Naive B cell (primary cell): ENCODE results near the gene ALMS1. TPM values are rescaled to one million over a fixed set of nuclear protein-coding genes. Genes with fewer than 3 reads are reported as not detected.
"Not testable (repeated sequence)": the region's sequence is repeated elsewhere in the genome, so short reads cannot be mapped to it uniquely, and the experiment has no call there.

ENCODE experiments used
- ATAC-seq, 2 donors: fragments of 150-1000 bp; cut with Tn5 transposase; 2 replicates each; pipeline ENCODE4 v1.10.0; 2021; ENCODE audit warnings: low read depth in 2 of 2, mild to moderate bottlenecking in 2 of 2, moderate library complexity in 2 of 2
- DNase-seq: peaks from one replicate; pipeline ENCODE4 v3.0.0; 2022
- H3K27ac Mint-ChIP-seq, 6 donors: one replicate each; pipeline ENCODE4 v1.8.0; 2020 to 2022; ENCODE audit warnings: mild to moderate bottlenecking in 6 of 6, mixed read lengths in 6 of 6, moderate library complexity in 5 of 6, inconsistent platforms in 2 of 6
- H3K27me3 Mint-ChIP-seq, 3 donors: one replicate each; pipeline ENCODE4 v1.8.0; 2021 to 2022; ENCODE audit warnings: mixed read lengths in 3 of 3, mild to moderate bottlenecking in 1 of 3
- H3K36me3 Mint-ChIP-seq, 2 donors: one replicate each; pipeline ENCODE4 v1.8.0; 2020 to 2022; ENCODE audit warnings: mixed read lengths in 2 of 2, inconsistent platforms in 1 of 2, mild to moderate bottlenecking in 1 of 2
- H3K4me1 Mint-ChIP-seq, 3 donors: one replicate each; pipeline ENCODE4 v1.8.0; 2020 to 2022; ENCODE audit warnings: mixed read lengths in 3 of 3, inconsistent platforms in 1 of 3, mild to moderate bottlenecking in 1 of 3, moderate library complexity in 1 of 3
- H3K4me3 Mint-ChIP-seq, 8 donors: one replicate each; pipeline ENCODE4 v1.8.0; 2020 to 2022; ENCODE audit warnings: mild to moderate bottlenecking in 8 of 8, mixed read lengths in 8 of 8, moderate library complexity in 8 of 8, inconsistent platforms in 2 of 8
- H3K9me3 Mint-ChIP-seq, 7 donors: one replicate each; pipeline ENCODE4 v1.8.0; 2020 to 2022; ENCODE audit warnings: mixed read lengths in 7 of 7, mild to moderate bottlenecking in 5 of 7, inconsistent platforms in 2 of 7, moderate library complexity in 1 of 7
- polyA plus RNA-seq, 6 donors: library from polyadenylated mRNA; unstranded; fragments of 300-500 nt; fragmentation: Illumina TruSeq; gene quantifications; one replicate each; pipeline ENCODE4 v1.2.3, GENCODE V29; 2021; ENCODE audit warnings: low read depth in 6 of 6

The ALMS1 gene
- polyA plus RNA-seq, 6 donors from 2014 or later: 1.1 to 3.9 (median 2.2) TPM; not detected in 1

- no peak for DNase-seq
- Mint-ChIP-seq H3K4me3 (peak overlapping the region in 1 of 8 donors; percentile 48), H3K36me3 (peaks cover 5 to 12% of the 10 kb centered on the region in 2 donors), H3K9me3 (no peaks in the 10 kb centered on the region), H3K27ac (peak overlapping the region in 1 of 6 donors; percentile 59), H3K27me3 (no peaks in the 10 kb centered on the region), H3K4me1 (peaks cover 0 to 17% (median 0%) of the 10 kb centered on the region in 3 donors)
- no peak for ATAC-seq
Observed at GRCh38 chr2:73415906-73416305, 30.3 kb downstream of the ALMS1 start.

- ATAC-seq (no peak), DNase-seq (no peak)
- Mint-ChIP-seq H3K27me3 (no peaks in the 10 kb centered on the region), H3K9me3 (no peaks in the 10 kb centered on the region), H3K4me3 (no peak overlapping the region), H3K36me3 (no peaks in the 10 kb centered on the region), H3K27ac (peak overlapping the region in 1 of 6 donors; percentile 31), H3K4me1 (peaks cover 0 to 12% (median 0%) of the 10 kb centered on the region in 3 donors)
Observed at GRCh38 chr2:73418343-73418742, 32.7 kb downstream of the ALMS1 start.

DNA sequence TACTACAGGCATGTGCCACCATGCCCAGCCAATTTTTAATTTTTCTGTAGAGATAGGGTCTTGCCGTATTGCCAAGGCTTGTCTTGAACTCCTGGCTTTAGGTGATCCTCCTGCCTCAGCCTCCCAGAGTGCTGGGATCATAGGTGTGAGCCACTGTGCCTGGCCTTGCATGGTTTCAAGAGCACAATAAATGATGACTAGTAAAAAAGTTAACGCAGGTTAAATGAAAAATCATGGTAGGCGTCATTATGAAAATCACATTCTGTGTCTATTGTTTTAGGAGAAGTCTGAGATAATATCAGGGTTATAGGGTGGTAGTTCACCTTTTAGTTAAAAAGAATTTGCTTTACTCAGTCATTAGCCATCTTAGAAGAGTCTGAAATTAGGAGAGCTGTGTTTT, 38.3 kb downstream of the ALMS1 start:
- H3K4me3 Mint-ChIP-seq: no peak overlapping the region
- H3K36me3 Mint-ChIP-seq: peaks cover 7 to 20% of the 10 kb centered on the region in 2 donors
- no peaks in the 10 kb centered on the region for H3K27me3 Mint-ChIP-seq
- peak overlapping the region in 1 of 6 donors; percentile 47 for H3K27ac Mint-ChIP-seq
- H3K4me1 Mint-ChIP-seq: no peaks in the 10 kb centered on the region
- ATAC-seq (no peak), DNase-seq (no peak)
- H3K9me3 Mint-ChIP-seq: no peaks in the 10 kb centered on the region

- ATAC-seq (no peak), DNase-seq (no peak)
- Mint-ChIP-seq H3K36me3 (peaks cover 7 to 24% of the 10 kb centered on the region in 2 donors), H3K9me3 (no peaks in the 10 kb centered on the region), H3K27ac (no peak overlapping the region), H3K4me3 (no peak overlapping the region), H3K4me1 (no peaks in the 10 kb centered on the region), H3K27me3 (no peaks in the 10 kb centered on the region)
Observed at GRCh38 chr2:73426176-73426575, 40.5 kb downstream of the ALMS1 start.

DNA sequence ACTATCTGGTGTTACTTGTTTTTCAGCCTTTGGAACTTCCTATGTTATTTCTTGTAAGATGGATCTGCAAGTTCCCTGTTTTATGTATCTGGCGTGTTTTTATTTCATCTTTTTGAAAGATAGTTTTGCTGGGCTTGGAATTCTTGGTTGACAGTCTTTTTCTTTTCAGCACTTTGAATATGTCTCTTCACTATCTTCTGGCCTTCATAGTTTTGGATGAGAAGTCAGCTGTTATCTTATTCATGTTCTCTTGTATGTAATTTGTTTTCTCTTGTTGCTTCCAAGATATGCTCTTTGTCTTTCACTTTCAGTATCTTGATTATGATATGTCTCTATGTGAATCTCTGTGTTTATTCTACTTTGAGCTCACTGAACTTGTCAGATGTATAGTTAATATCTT, 50.4 kb downstream of the ALMS1 start:
- no peak overlapping the region for H3K4me3 Mint-ChIP-seq
- H3K36me3 Mint-ChIP-seq: peaks cover 7 to 8% of the 10 kb centered on the region in 2 donors
- H3K9me3 Mint-ChIP-seq: peaks cover 0 to 3% (median 0%) of the 10 kb centered on the region in 7 donors
- no peaks in the 10 kb centered on the region for H3K4me1 Mint-ChIP-seq
- no peak overlapping the region for H3K27ac Mint-ChIP-seq
- ATAC-seq: no peak
- DNase-seq: no peak
- H3K27me3 Mint-ChIP-seq: no peaks in the 10 kb centered on the region

DNA sequence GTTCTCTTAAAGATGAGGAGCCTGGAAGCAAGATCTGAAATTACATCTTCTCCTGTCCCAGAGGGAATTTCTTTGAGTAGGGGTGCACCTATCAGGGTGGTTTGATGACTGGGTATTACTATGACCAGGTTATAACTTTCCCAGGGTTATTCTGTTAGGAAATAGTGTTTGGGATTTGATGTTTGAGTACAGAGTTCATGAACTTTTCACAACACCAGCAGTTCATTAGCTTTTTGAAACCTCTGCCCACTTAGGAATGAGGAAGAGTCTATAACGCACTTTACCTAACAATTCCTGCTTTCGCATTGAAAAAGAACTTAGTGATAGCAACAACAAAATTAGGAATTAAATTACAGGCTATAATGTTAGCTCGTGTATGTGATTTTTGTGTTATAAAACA, 58.6 kb downstream of the ALMS1 start:
- H3K4me3 Mint-ChIP-seq: no peak overlapping the region
- H3K9me3 Mint-ChIP-seq: peaks cover 0 to 3% (median 0%) of the 10 kb centered on the region in 7 donors
- H3K4me1 Mint-ChIP-seq: no peaks in the 10 kb centered on the region
- ATAC-seq (no peak), DNase-seq (no peak)
- no peak overlapping the region for H3K27ac Mint-ChIP-seq
- H3K27me3 Mint-ChIP-seq: no peaks in the 10 kb centered on the region
- peaks cover 7 to 31% of the 10 kb centered on the region in 2 donors for H3K36me3 Mint-ChIP-seq

DNA sequence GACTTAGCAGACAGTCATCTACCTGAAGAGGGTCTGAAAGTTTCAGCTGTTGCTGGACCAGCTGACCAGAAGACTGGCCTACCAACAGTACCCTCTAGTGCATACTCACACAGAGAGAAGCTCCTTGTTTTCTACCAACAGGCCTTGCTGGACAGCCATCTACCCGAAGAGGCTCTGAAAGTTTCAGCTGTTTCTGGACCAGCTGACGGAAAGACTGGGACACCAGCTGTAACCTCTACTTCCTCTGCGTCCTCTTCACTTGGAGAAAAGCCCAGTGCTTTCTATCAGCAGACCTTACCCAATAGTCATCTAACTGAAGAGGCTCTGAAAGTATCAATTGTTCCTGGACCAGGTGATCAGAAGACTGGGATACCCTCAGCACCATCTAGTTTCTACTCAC, 63.2 kb downstream of the ALMS1 start:
- no peaks in the 10 kb centered on the region for H3K9me3 Mint-ChIP-seq
- no peak for ATAC-seq
- no peak for DNase-seq
- H3K27ac Mint-ChIP-seq: no peak overlapping the region
- no peaks in the 10 kb centered on the region for H3K27me3 Mint-ChIP-seq
- peaks cover 0 to 21% of the 10 kb centered on the region in 2 donors for H3K36me3 Mint-ChIP-seq
- H3K4me1 Mint-ChIP-seq: peaks cover 0 to 12% (median 0%) of the 10 kb centered on the region in 3 donors
- no peak overlapping the region for H3K4me3 Mint-ChIP-seq

- H3K4me1 Mint-ChIP-seq: peaks cover 0 to 12% (median 0%) of the 10 kb centered on the region in 3 donors
- H3K27me3 Mint-ChIP-seq: no peaks in the 10 kb centered on the region
- H3K9me3 Mint-ChIP-seq: no peaks in the 10 kb centered on the region
- no peak overlapping the region for H3K27ac Mint-ChIP-seq
- no peak overlapping the region for H3K4me3 Mint-ChIP-seq
- peaks cover 0 to 21% of the 10 kb centered on the region in 2 donors for H3K36me3 Mint-ChIP-seq
- no peak for ATAC-seq
- DNase-seq: no peak
Observed at GRCh38 chr2:73449404-73449803, 63.8 kb downstream of the ALMS1 start.

DNA sequence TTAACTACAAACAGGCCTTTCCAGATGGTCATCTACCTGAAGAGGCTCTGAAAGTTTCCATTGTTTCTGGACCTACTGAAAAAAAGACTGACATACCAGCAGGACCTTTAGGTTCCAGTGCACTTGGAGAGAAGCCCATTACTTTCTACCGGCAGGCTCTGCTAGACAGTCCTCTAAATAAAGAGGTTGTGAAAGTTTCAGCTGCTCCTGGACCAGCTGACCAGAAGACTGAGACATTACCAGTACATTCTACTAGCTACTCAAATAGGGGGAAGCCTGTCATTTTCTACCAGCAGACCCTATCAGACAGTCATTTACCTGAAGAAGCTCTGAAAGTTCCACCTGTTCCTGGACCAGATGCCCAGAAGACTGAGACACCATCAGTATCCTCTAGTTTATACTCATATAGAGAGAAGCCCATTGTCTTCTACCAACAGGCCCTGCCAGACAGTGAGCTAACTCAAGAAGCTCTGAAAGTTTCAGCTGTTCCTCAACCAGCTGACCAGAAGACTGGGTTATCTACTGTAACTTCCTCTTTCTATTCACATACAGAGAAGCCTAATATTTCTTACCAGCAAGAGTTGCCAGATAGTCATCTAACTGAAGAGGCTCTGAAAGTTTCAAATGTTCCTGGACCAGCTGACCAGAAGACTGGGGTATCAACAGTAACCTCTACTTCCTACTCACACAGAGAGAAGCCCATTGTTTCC, 65.8 kb downstream of the ALMS1 start:
- Mint-ChIP-seq H3K27me3 (no peaks in the 10 kb centered on the region), H3K36me3 (peaks cover 7 to 14% of the 10 kb centered on the region in 2 donors), H3K4me3 (no peak overlapping the region), H3K27ac (peak overlapping the region in 3 of 6 donors; percentile 38 to 65 (median 42)), H3K9me3 (no peaks in the 10 kb centered on the region), H3K4me1 (peaks cover 0 to 12% (median 0%) of the 10 kb centered on the region in 3 donors)
- peak; percentile 1 for DNase-seq
- peak; percentile 43 to 57 for ATAC-seq

DNA sequence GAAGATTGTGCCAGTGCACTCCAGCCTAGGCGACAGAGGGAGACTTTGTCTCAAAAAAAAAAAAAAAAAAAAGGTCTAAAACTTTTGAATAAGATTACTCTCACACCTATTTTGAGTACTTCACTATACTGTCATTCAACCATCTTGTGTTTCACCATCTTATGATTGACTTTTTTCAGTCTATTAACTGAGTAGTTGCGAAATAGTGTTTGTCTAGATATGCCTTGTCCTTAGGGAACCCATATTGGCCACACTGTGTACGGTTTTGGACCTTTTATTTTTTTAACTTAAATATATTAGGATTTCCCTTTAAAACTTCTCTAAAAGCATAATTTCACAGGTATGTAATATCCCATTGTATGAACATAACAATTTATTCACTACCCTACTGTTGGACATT, 72.3 kb downstream of the ALMS1 start:
- Mint-ChIP-seq H3K9me3 (peaks cover 3 to 13% (median 6%) of the 10 kb centered on the region in 7 donors), H3K4me3 (no peak overlapping the region), H3K4me1 (no peaks in the 10 kb centered on the region), H3K36me3 (peaks cover 19 to 27% of the 10 kb centered on the region in 2 donors), H3K27me3 (no peaks in the 10 kb centered on the region), H3K27ac (no peak overlapping the region)
- no peak for ATAC-seq
- no peak for DNase-seq

DNA sequence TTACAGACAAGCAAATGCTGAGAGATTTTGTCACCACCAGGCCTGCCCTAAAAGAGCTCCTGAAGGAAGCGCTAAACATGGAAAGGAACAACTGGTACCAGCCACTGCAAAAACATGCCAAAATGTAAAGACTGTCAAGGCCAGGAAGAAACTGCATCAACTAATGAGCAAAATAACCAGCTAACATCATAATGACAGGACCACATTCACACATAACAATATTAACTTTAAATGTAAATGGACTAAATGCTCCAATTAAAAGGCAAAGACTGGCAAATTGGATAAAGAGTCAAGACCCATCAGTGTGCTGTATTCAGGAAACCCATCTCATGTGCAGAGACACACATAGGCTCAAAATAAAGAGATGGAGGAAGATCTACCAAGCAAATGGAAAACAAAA, 76.8 kb downstream of the ALMS1 start:
- not testable (repeated sequence) for H3K4me1 Mint-ChIP-seq, H3K27ac Mint-ChIP-seq, H3K27me3 Mint-ChIP-seq, DNase-seq, H3K4me3 Mint-ChIP-seq, ATAC-seq
- peaks cover 14 to 20% of the 10 kb centered on the region in 2 donors for H3K36me3 Mint-ChIP-seq
- H3K9me3 Mint-ChIP-seq: peaks cover 3 to 15% (median 7%) of the 10 kb centered on the region in 7 donors

DNA sequence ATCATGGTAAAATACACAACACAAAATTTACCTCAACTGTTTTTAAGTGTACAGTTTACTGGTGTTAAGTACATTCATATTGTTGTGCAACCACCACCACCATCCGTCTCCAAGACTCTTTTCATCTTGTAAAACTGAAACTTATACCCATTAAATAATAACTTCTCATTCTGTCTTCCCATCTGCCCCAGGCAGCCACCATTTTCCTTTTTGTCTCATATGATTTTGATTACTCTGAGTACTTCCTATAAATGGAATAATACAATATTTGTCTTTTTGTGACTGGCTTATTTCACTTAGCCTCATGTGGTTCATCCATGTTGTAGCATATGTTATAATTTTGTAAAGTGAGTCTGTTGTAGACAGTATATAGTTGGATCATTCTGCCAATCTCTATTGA, 82.7 kb downstream of the ALMS1 start:
- ATAC-seq (no peak), DNase-seq (no peak)
- H3K36me3 Mint-ChIP-seq: no peaks in the 10 kb centered on the region
- no peaks in the 10 kb centered on the region for H3K27me3 Mint-ChIP-seq
- H3K27ac Mint-ChIP-seq: no peak overlapping the region
- peaks cover 0 to 7% (median 0%) of the 10 kb centered on the region in 7 donors for H3K9me3 Mint-ChIP-seq
- H3K4me3 Mint-ChIP-seq: no peak overlapping the region
- H3K4me1 Mint-ChIP-seq: no peaks in the 10 kb centered on the region

DNA sequence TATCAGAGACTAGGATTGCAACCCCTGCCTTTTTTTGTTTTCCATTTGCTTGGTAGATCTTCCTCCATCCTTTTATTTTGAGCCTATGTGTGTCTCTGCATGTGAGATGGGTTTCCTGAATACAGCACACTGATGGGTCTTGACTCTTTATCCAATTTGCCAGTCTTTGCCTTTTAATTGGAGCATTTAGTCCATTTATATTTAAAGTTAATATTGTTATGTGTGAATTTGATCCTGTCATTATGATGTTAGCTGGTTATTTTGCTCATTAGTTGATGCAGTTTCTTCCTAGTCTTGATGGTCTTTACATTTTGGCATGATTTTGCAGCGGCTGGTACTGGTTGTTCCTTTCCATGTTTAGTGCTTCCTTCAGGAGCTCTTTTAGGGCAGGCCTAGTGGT, 98.2 kb downstream of the ALMS1 start:
- Mint-ChIP-seq H3K36me3 (peaks cover 12 to 39% of the 10 kb centered on the region in 2 donors), H3K9me3 (peaks cover 4 to 16% (median 9%) of the 10 kb centered on the region in 7 donors)
- not testable (repeated sequence) for H3K27me3 Mint-ChIP-seq, H3K4me3 Mint-ChIP-seq, ATAC-seq, DNase-seq, H3K4me1 Mint-ChIP-seq, H3K27ac Mint-ChIP-seq

DNA sequence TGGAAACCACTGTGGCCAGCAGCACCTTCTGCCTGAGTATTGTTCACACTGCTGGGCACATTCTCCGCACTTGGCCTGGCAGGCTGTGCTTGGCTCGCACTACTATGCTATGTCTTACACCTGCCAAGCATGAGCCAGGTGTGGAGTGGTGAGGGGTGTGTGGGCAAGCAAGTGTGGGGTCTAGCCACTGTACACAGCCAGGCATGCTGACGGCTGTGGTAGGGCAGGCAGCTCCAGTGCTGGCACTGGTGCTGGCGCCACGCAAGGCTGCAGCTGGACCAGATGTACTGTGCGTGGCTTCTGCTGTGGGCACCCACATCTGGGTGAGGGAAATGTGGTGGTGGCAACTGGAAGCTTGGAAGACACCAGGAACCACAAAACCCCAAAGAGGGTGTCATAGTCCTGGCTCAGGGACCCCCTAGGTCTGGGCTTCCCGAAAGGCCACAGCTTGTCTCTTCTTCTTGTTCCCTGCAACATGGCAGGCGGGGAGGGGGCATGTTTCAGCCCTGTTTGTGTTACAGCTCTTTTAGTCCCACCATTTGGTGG, 101.5 kb downstream of the ALMS1 start:
- Mint-ChIP-seq H3K4me1 (no peaks in the 10 kb centered on the region), H3K9me3 (peaks cover 0 to 8% (median 4%) of the 10 kb centered on the region in 7 donors), H3K27ac (no peak overlapping the region), H3K27me3 (no peaks in the 10 kb centered on the region), H3K36me3 (peaks cover 26 to 65% of the 10 kb centered on the region in 2 donors), H3K4me3 (no peak overlapping the region)
- no peak for DNase-seq
- no peak for ATAC-seq
